ENCODE data around the gene NSD2.
"Not testable (repeated sequence)": the region's sequence is repeated elsewhere in the genome, so short reads cannot be mapped to it uniquely, and the experiment has no call there.

The NSD2 gene

GRCh38 chr4:1842339-1842895, 28.8 kb upstream of the NSD2 start:
- DNase-seq, result no peak

- no peak for DNase-seq
Measured at GRCh38 chr4:1842993-1843448, 28.2 kb upstream of the NSD2 start.

- no peak for DNase-seq
Measured at GRCh38 chr4:1843852-1844251, 27.3 kb upstream of the NSD2 start.

- not testable (repeated sequence) for DNase-seq
Measured at GRCh38 chr4:1844618-1845017, 26.6 kb upstream of the NSD2 start.

- no peak for DNase-seq
Measured at GRCh38 chr4:1846580-1846979, 24.6 kb upstream of the NSD2 start.

GRCh38 chr4:1850276-1850675, 20.9 kb upstream of the NSD2 start:
- no peak for DNase-seq

- no peak for DNase-seq
Measured at GRCh38 chr4:1851160-1851559, 20.0 kb upstream of the NSD2 start.

- DNase-seq, result no peak
Measured at GRCh38 chr4:1851575-1852410, 19.4 kb upstream of the NSD2 start.

- no peak for DNase-seq
Measured at GRCh38 chr4:1852904-1853623, 18.1 kb upstream of the NSD2 start.

GRCh38 chr4:1854752-1855151, 16.4 kb upstream of the NSD2 start:
- no peak for DNase-seq

GRCh38 chr4:1855333-1856070, 15.7 kb upstream of the NSD2 start:
- DNase-seq, result no peak

- peak; percentile 81 for DNase-seq
Measured at GRCh38 chr4:1856071-1856942, 14.9 kb upstream of the NSD2 start, which contains the start of gene LETM1. Gene LETM1 (minus strand): TSS chr4:1856156. CDS start chr4:1855950, 206 bp downstream.

GRCh38 chr4:1856943-1857699, 14.1 kb upstream of the NSD2 start:
- no peak for DNase-seq

- DNase-seq, result no peak
Measured at GRCh38 chr4:1857931-1858330, 13.3 kb upstream of the NSD2 start.

GRCh38 chr4:1859389-1859753, 11.8 kb upstream of the NSD2 start:
- no peak for DNase-seq

- no peak for DNase-seq
Measured at GRCh38 chr4:1862055-1862911, 8.9 kb upstream of the NSD2 start.

- no peak for DNase-seq
Measured at GRCh38 chr4:1862961-1863296, 8.3 kb upstream of the NSD2 start.

- no peak for DNase-seq
Measured at GRCh38 chr4:1863297-1864033, 7.7 kb upstream of the NSD2 start.

Measured in NCI-H1105 treated with DMSO at 0.1 percent for 48 hours (cell line).